Ascending aorta (tissue), 2 donors: ENCODE measurements around the gene WNT5B. TPM values are rescaled to one million over a fixed set of nuclear protein-coding genes. Genes with fewer than 3 reads are reported as not detected.

Experiments
- DNase-seq, 2 donors: peaks; one replicate each; pipeline ENCODE4 v3.0.0-alpha.2; 2019; ENCODE audit warnings: low spot score in 2 of 2
- H3K27ac ChIP-seq, 2 donors: fragments of 200-600 bp; sonication (generic); one replicate each; pipeline ENCODE4 v1.5.1; 2016 to 2017; ENCODE audit warnings: mild to moderate bottlenecking in 1 of 2
- H3K27me3 ChIP-seq: fragments of 200-600 bp; sonication (generic); one replicate; pipeline ENCODE4 v1.5.1; 2017
- H3K36me3 ChIP-seq, 2 donors: fragments of 200-600 bp; sonication (generic); one replicate each; pipeline ENCODE4 v1.5.1; 2016
- H3K4me1 ChIP-seq, 2 donors: fragments of 200-600 bp; sonication (generic); one replicate each; pipeline ENCODE4 v1.5.1; 2016 to 2017; ENCODE audit warnings: mild to moderate bottlenecking in 1 of 2
- H3K4me3 ChIP-seq, 2 donors: fragments of 200-600 bp; sonication (generic); one replicate each; pipeline ENCODE4 v1.5.1; 2016 to 2017; ENCODE audit warnings: mild to moderate bottlenecking in 1 of 2
- H3K9me3 ChIP-seq, 2 donors: fragments of 200-600 bp; sonication (generic); one replicate each; pipeline ENCODE4 v1.5.1; 2016
- intact Hi-C: fragments of 100-400 bp; cut with DNase I; formaldehyde crosslinking; loops from one replicate; pipeline ENCODE4 v1.15.1; 2023
- total RNA-seq: library from RNA; depleted of rRNA; stranded (reverse); fragments of >200 nt; gene quantifications from one replicate; pipeline ENCODE4 v1.1.0, GENCODE V29; 2016
- TF ChIP-seq, protein P1 (sequence below), 3 experiments: fragments of 200-600 bp in 2 of 3; fragments of 450-650 bp in 1 of 3; sonication (generic) in 2 of 3; IDR thresholded peaks; one replicate each; pipeline ENCODE4 v1.5.1; 2016 to 2019; ENCODE audit warnings: antibody characterized with exemption in 3 of 3, mild to moderate bottlenecking in 1 of 3, moderate library complexity in 1 of 3

WNT5B gene
- total RNA-seq, 1 donor from 2014 or later, result 0.53 TPM

DNA sequence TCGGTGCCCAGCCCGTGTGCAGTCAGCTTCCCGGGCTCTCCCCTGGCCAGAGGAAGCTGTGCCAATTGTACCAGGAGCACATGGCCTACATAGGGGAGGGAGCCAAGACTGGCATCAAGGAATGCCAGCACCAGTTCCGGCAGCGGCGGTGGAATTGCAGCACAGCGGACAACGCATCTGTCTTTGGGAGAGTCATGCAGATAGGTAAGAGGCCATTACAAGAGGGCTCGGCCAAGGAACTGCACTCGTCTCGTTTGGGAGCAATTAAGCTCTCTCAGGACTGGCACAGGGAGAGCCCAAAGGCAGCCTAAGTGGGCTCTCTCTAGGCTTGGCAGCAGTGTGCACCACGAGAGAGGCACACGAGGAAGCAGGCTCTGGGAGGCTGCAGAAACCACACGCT lies 3.7 kb downstream of the WNT5B start:
- H3K4me1 ChIP-seq, result no peaks in the 10 kb centered on the region
- no peak overlapping the region for H3K4me3 ChIP-seq
- no peak for DNase-seq
- H3K27me3 ChIP-seq, result no peaks in the 10 kb centered on the region
- TF ChIP-seq, protein P1, sequence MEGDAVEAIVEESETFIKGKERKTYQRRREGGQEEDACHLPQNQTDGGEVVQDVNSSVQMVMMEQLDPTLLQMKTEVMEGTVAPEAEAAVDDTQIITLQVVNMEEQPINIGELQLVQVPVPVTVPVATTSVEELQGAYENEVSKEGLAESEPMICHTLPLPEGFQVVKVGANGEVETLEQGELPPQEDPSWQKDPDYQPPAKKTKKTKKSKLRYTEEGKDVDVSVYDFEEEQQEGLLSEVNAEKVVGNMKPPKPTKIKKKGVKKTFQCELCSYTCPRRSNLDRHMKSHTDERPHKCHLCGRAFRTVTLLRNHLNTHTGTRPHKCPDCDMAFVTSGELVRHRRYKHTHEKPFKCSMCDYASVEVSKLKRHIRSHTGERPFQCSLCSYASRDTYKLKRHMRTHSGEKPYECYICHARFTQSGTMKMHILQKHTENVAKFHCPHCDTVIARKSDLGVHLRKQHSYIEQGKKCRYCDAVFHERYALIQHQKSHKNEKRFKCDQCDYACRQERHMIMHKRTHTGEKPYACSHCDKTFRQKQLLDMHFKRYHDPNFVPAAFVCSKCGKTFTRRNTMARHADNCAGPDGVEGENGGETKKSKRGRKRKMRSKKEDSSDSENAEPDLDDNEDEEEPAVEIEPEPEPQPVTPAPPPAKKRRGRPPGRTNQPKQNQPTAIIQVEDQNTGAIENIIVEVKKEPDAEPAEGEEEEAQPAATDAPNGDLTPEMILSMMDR (IDR thresholded peaks at IDR 0.05), result no peak
- no peaks in the 10 kb centered on the region for H3K36me3 ChIP-seq
- no peaks in the 10 kb centered on the region for H3K9me3 ChIP-seq
- no peak overlapping the region for H3K27ac ChIP-seq
- intact Hi-C loops, result no loop called here

DNA sequence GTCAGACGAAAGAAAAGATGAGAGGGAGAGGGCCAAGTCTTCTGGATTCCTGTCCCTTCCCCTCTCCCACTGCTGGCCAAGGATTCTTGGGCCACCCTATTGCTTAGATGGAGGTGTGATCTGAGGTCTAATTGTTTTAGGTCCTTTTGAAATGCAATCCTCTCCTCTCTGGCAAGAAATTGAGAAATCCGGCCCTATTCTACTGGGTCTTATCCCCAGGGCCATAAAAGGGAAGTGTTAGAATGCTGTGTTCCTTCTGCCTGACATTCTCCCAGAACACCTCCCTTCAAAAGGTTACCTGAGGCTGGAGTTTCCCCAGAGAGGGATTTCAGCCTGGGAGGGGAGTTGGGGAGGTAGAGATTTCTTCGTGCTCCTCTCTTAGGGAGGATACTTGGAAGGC lies 4.4 kb downstream of the WNT5B start:
- Histone ChIP-seq H3K4me1 (no peaks in the 10 kb centered on the region), H3K9me3 (no peaks in the 10 kb centered on the region), H3K36me3 (no peaks in the 10 kb centered on the region), H3K27me3 (no peaks in the 10 kb centered on the region), H3K27ac (no peak overlapping the region), H3K4me3 (no peak overlapping the region)
- DNase-seq, result no peak
- TF ChIP-seq, protein P1 (IDR thresholded peaks at IDR 0.05), result no peak
- intact Hi-C loops, result no loop called here

DNA sequence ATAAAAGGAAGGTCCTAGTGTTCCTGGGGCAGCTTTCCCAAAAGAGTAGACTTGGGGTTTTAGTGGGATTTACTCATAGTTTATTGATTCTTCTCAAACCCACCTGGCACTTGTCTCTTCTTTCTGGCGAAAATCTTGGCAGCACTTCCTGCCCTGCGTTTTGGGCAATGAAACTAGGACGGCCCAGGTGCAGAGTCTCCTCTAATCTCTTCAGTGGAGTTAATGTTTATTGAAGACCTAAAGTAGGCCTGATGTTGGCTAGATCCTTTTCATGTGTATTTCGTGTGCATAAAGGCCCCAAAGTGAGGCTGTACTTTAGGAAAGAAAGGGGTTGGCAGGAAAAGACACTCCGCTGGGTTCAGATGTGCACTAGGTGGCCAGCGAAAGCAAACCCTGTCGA lies 5.1 kb downstream of the WNT5B start:
- TF ChIP-seq, protein P1 (IDR thresholded peaks at IDR 0.05), result no peak
- no peaks in the 10 kb centered on the region for H3K36me3 ChIP-seq
- no peaks in the 10 kb centered on the region for H3K27me3 ChIP-seq
- no peaks in the 10 kb centered on the region for H3K4me1 ChIP-seq
- intact Hi-C loops, result loop anchor here (2.0 kb wide), 1 partner anchor 19 kb away; no protein-coding TSS in a partner anchor
- no peaks in the 10 kb centered on the region for H3K9me3 ChIP-seq
- H3K27ac ChIP-seq, result no peak overlapping the region
- no peak overlapping the region for H3K4me3 ChIP-seq
- DNase-seq, result no peak

DNA sequence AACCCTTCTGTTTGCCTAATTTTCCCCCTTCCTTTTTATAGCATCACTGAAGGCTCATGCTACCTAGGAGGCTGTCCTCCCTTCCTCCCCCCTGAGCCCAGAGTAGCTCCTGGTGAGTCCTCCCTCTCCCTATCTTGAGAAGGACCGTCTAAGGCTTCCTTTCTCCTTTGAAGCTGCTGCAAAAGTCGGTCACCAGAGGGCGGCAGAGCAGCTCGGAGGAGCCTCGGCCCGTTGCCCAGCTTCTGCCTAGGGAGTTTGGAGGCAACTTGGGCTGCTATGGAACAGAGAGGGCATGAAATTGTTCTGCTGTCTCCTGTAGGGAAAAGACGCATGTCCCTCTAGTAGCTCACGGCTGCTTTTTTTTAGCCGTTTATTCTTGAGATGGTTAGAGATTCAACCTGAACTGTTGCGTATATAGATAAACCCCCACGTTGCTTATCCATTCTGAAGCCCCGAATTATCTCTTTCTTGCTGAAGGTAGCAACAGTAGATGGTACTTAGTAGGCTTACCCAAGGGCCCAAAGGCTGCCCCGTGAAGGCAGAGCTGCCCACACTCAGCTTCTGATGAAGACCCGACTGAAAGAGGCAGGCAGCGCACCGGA lies 5.7 kb downstream of the WNT5B start:
- H3K4me3 ChIP-seq, result no peak overlapping the region
- H3K27me3 ChIP-seq, result no peaks in the 10 kb centered on the region
- DNase-seq, result peak; percentile 33 to 83
- no peak overlapping the region for H3K27ac ChIP-seq
- intact Hi-C loops, result loop anchor here (2.0 kb wide), 1 partner anchor 18 kb away; no protein-coding TSS in a partner anchor
- no peaks in the 10 kb centered on the region for H3K9me3 ChIP-seq
- no peaks in the 10 kb centered on the region for H3K4me1 ChIP-seq
- no peaks in the 10 kb centered on the region for H3K36me3 ChIP-seq
- TF ChIP-seq, protein P1 (IDR thresholded peaks at IDR 0.05), result peak; percentile 58 to 87 (median 77)

DNA sequence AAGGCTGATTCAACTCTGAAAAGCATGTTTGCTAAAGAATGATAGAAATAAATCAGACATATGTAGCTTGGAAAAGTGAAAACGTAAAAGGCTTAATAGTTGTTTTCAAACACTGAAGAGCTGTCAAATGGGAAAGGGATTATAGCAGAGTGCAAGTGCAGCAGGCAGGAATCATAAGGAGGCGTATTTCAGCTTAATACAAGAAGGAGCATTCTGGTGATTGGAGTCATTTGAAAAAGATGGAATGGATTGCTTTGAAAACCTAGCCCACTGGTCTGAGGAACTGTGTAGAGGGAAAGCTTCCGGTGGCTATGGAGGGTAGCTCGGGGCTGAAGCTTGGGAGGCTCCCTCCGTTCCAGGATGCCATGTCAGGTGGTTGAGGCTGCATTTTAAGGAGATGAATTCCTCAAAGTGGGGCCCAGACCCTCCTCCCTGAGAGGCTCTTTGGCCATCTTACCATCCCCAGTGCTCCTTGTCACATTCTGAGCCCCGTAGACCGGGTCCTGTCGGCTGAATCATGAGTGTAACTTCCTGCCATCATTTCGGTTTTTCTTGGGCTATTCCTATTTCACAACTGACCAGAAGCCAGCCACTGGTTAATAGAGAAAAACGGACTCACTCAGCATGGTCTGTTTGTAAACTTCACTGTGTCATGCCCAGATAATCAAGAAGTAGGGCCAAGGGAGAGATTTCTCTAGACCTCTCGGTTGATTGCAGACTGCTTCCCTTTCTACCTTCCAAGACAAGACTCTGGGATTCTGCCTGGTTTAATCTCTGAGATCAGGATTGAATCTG lies 6.5 kb downstream of the WNT5B start:
- DNase-seq, result no peak
- H3K36me3 ChIP-seq, result no peaks in the 10 kb centered on the region
- no peak overlapping the region for H3K4me3 ChIP-seq
- H3K9me3 ChIP-seq, result no peaks in the 10 kb centered on the region
- no peaks in the 10 kb centered on the region for H3K4me1 ChIP-seq
- H3K27me3 ChIP-seq, result no peaks in the 10 kb centered on the region
- TF ChIP-seq, protein P1 (IDR thresholded peaks at IDR 0.05), result no peak
- intact Hi-C loops, result loop anchor here (2.0 kb wide), 1 partner anchor 17 kb away; no protein-coding TSS in a partner anchor
- no peak overlapping the region for H3K27ac ChIP-seq
